Smooth muscle cell (in vitro differentiated cells): ENCODE measurements around the gene SORT1. TPM values are rescaled to one million over a fixed set of nuclear protein-coding genes. Genes with fewer than 3 reads are reported as not detected.

Source experiments
- DNase-seq: peaks from one replicate; lab custom pipeline; 2025; ENCODE audit not compliant: unreplicated experiment; lab: John Stamatoyannopoulos, UW
- H2AFZ ChIP-seq: fragments of 200-600 bp; sonication (generic); 2 replicates; pipeline ENCODE4 v1.6.0; 2016; ENCODE audit warnings: antibody characterized with exemption, low read depth, mild to moderate bottlenecking
- H3F3A ChIP-seq: fragments of 200-600 bp; sonication (generic); 2 replicates; pipeline ENCODE4 v1.6.0; 2017; ENCODE audit warnings: antibody characterized with exemption, low read depth
- H3K27ac ChIP-seq: fragments of 200-600 bp; sonication (generic); 2 replicates; pipeline ENCODE4 v1.5.1; 2016; ENCODE audit warnings: low read depth, mild to moderate bottlenecking
- H3K27me3 ChIP-seq: fragments of 200-600 bp; sonication (generic); 2 replicates; pipeline ENCODE4 v1.6.1; 2016; ENCODE audit warnings: low read depth, mild to moderate bottlenecking
- H3K36me3 ChIP-seq: fragments of 200-600 bp; sonication (generic); 2 replicates; pipeline ENCODE4 v1.5.1; 2016; ENCODE audit warnings: low read depth
- H3K4me1 ChIP-seq: fragments of 200-600 bp; sonication (generic); 2 replicates; pipeline ENCODE4 v1.5.1; 2016; ENCODE audit warnings: low read depth
- H3K4me2 ChIP-seq: fragments of 200-600 bp; sonication (generic); 2 replicates; pipeline ENCODE4 v1.6.0; 2016; ENCODE audit warnings: mild to moderate bottlenecking
- H3K4me3 ChIP-seq: fragments of 200-600 bp; sonication (generic); 2 replicates; pipeline ENCODE4 v1.5.1; 2016; ENCODE audit warnings: mild to moderate bottlenecking
- H3K79me2 ChIP-seq: fragments of 200-600 bp; sonication (generic); 2 replicates; pipeline ENCODE4 v1.6.0; 2016; ENCODE audit warnings: low read depth, mild to moderate bottlenecking
- H3K9ac ChIP-seq: fragments of 200-600 bp; sonication (generic); 2 replicates; pipeline ENCODE4 v1.6.0; 2016; ENCODE audit warnings: low read depth
- H3K9me3 ChIP-seq: fragments of 200-600 bp; sonication (generic); replicated peaks from 2 replicates; pipeline ENCODE4 v1.5.1; 2016; ENCODE audit warnings: low read depth
- H4K20me1 ChIP-seq: fragments of 200-600 bp; sonication (generic); 2 replicates; pipeline ENCODE4 v1.6.0; 2016; ENCODE audit warnings: low read depth
- CTCF ChIP-seq: fragments of 200-600 bp; sonication (generic); IDR thresholded peaks from 2 replicates; pipeline ENCODE4 v1.5.1; 2017; ENCODE audit warnings: borderline replicate concordance, mild to moderate bottlenecking, antibody characterized with exemption; ENCODE audit not compliant: insufficient read depth, poor library complexity, severe bottlenecking
- WGBS: methylation state at CpG from one replicate; pipeline ENCODE4 v1.1.7; 2016; ENCODE audit warnings: low lambda C conversion rate; 5-methylcytosine and 5-hydroxymethylcytosine counted together
- polyA plus RNA-seq: library from polyadenylated mRNA; unstranded; fragments of >200 nt; fragmentation: Nextera tagmentation; extraction: Ambion mirVana; gene quantifications from 2 replicates; pipeline ENCODE4 v1.2.1, GENCODE V29; 2016
- total RNA-seq: library from RNA; depleted of rRNA; stranded (reverse); fragments of >200 nt; gene quantifications from 2 replicates; pipeline ENCODE4 v1.2.3, GENCODE V29; 2014

Gene SORT1
- total and polyA plus RNA-seq, 2 experiments from 2014 or later: 9.8 to 31.4 TPM

GRCh38 chr1:109299558-109300343 lies 98.0 kb downstream of the SORT1 start:
- no peaks in the 10 kb centered on the region for H3K27me3 ChIP-seq
- peak overlapping the region; percentile 71 for H3K27ac ChIP-seq
- no peak for DNase-seq
- H4K20me1 ChIP-seq: no peaks in the 10 kb centered on the region
- no peak overlapping the region for H2AFZ ChIP-seq
- H3K36me3 ChIP-seq: no peaks in the 10 kb centered on the region
- no peak overlapping the region for H3K4me3 ChIP-seq
- H3K9ac ChIP-seq: no peak overlapping the region
- no peaks in the 10 kb centered on the region for H3K4me1 ChIP-seq
- H3F3A ChIP-seq: peaks cover 4% of the 10 kb centered on the region
- no peaks in the 10 kb centered on the region for H3K9me3 ChIP-seq
- no peaks in the 10 kb centered on the region for H3K79me2 ChIP-seq
- TF ChIP-seq CTCF: no peak
- H3K4me2 ChIP-seq: peak overlapping the region; percentile 40
- WGBS: 91% methylated on average over 20 of the region's 20 CpGs

GRCh38 chr1:109298666-109299557 lies 98.8 kb downstream of the SORT1 start:
- H3K36me3 ChIP-seq: no peaks in the 10 kb centered on the region
- peak overlapping the region; percentile 30 for H3K9ac ChIP-seq
- no peaks in the 10 kb centered on the region for H3K27me3 ChIP-seq
- no peaks in the 10 kb centered on the region for H3K4me1 ChIP-seq
- peaks cover 4% of the 10 kb centered on the region for H3F3A ChIP-seq
- H2AFZ ChIP-seq: no peak overlapping the region
- DNase-seq: no peak
- peak overlapping the region; percentile 71 for H3K27ac ChIP-seq
- H3K4me3 ChIP-seq: no peak overlapping the region
- H3K9me3 ChIP-seq: no peaks in the 10 kb centered on the region
- H4K20me1 ChIP-seq: no peaks in the 10 kb centered on the region
- H3K79me2 ChIP-seq: no peaks in the 10 kb centered on the region
- TF ChIP-seq CTCF: no peak
- peak overlapping the region; percentile 40 for H3K4me2 ChIP-seq
- WGBS: 28% methylated on average over 11 of the region's 11 CpGs

GRCh38 chr1:109296782-109297181 lies 100.9 kb downstream of the SORT1 start:
- Histone ChIP-seq H3K79me2 (no peaks in the 10 kb centered on the region), H3K4me2 (no peak overlapping the region), H3K27ac (no peak overlapping the region), H3K36me3 (no peaks in the 10 kb centered on the region), H3K9ac (no peak overlapping the region), H3K4me3 (no peak overlapping the region), H3K4me1 (no peaks in the 10 kb centered on the region), H3K9me3 (no peaks in the 10 kb centered on the region), H3K27me3 (no peaks in the 10 kb centered on the region), H2AFZ (no peak overlapping the region), H3F3A (peaks cover 4% of the 10 kb centered on the region), H4K20me1 (no peaks in the 10 kb centered on the region)
- no peak for DNase-seq
- WGBS: 93% methylated on average over 13 of the region's 16 CpGs
- no peak for TF ChIP-seq CTCF
